LNCAP (cell line): Measurements from ENCODE around the gene PTPRK.

Experiments
- TF ChIP-seq, protein P1 (sequence below): fragments of 450-650 bp; IDR thresholded peaks from 2 replicates; pipeline ENCODE4 v1.5.1; 2017; ENCODE audit warnings: mild to moderate bottlenecking

The PTPRK gene

DNA sequence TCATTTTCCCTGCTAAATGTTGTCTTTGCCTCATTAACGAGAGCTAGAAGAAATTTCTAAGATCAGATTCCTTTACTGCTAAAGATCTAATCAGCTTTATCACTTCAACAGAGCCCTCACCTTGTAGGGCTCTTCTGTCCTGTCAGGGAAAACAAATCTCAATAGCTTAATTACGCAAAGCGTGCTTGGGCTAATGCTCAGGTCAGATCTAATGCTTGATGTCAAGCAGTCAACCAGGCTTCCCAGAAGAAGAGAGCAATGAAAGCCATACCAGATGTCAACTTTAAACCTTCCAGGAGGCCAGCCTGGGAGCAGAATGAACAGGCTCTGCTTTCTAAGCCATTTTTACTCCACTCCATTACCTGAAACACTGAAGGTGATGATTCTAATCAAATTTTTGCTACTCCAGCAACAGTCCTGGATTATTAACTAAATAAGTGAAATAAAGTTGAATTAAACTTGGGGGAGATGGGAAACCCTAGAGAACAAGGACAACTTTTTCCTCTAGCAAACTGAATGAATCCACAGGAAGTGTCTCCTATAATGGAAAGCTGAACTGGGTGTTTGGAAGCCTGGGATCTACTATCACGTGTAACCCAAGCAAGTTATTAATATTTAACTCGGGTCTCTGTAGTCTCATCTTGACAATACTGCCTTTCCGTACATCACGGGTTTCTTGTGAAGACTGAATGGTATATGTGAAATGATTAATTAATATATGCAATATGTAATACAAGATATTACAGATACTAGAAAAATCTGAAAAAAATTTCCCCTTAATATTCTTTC lies 273.7 kb downstream of the PTPRK start:
- TF ChIP-seq, protein P1, sequence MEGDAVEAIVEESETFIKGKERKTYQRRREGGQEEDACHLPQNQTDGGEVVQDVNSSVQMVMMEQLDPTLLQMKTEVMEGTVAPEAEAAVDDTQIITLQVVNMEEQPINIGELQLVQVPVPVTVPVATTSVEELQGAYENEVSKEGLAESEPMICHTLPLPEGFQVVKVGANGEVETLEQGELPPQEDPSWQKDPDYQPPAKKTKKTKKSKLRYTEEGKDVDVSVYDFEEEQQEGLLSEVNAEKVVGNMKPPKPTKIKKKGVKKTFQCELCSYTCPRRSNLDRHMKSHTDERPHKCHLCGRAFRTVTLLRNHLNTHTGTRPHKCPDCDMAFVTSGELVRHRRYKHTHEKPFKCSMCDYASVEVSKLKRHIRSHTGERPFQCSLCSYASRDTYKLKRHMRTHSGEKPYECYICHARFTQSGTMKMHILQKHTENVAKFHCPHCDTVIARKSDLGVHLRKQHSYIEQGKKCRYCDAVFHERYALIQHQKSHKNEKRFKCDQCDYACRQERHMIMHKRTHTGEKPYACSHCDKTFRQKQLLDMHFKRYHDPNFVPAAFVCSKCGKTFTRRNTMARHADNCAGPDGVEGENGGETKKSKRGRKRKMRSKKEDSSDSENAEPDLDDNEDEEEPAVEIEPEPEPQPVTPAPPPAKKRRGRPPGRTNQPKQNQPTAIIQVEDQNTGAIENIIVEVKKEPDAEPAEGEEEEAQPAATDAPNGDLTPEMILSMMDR: no peak

DNA sequence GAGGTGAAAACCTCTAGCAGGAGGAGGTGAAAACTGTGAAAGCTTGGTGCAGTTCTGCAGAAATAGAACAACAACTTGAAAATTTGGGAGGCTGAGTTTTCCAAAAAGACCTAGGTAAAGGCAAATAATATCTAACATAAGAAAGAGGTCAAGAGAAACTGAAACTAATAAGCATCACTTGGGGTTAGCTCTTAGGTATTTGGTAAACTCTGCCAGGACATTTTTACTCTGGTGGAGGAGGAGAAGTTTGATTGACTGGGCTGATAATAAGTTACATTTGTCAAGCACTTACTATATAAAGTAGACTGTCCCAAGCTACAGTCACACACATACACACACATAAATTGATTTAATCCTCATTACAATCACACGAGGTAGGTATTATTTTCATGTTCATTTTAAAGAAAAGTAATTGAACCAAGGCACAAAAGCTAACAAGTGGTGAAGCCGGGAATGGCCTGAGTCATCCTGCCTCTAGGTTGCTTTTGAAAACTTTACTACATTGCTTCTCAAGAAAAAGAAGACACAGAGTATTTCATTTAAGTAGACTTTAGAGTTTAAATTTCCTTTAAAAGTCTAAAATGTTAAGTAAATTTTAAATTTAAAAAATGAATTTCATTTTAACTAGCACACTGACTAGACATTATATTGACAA lies 275.5 kb downstream of the PTPRK start:
- TF ChIP-seq, protein P1: no peak

- TF ChIP-seq, protein P1: no peak
Measured at GRCh38 chr6:128242765-128243403, 277.5 kb downstream of the PTPRK start.

- TF ChIP-seq, protein P1: no peak
Measured at GRCh38 chr6:128241216-128241615, 279.2 kb downstream of the PTPRK start.

DNA sequence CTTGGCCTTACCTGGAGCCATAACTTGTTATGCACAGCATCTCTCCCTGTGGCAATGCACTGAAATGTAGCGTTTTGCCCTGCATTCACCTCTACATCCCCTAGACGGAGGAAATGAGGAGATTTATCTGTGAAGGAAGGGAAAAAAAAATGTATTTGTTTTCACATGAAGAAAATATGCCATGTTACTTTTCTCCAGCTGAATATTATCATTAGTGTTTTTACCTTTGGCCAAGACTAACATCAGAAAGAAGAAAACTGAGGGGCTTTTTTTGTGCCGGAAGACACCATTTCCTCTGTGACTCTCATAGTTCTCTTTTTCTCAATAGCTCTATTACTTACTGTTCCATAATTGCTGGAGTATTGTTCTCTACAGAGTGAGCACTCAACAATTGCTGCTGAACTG lies 280.4 kb downstream of the PTPRK start:
- TF ChIP-seq, protein P1: no peak

- TF ChIP-seq, protein P1: no peak
Measured at GRCh38 chr6:128239146-128239545, 281.3 kb downstream of the PTPRK start.

DNA sequence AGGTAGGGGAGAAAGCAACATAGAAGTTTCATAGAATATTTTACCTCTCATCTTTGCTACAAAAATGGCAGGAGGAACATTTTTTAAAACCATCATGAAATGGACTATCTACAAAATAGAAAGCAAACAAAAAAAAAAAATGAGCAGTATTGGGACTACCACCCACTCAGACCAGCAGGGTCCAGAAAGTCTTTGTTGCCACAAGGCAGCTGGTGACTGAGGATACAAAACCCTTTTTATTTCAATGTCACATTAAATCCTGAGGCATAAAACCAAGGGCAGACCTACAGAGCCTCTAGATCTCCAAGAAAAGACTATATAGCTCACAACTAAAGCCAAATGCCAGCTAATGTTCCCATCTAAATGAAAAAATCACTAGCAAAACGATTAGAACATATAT lies 282.2 kb downstream of the PTPRK start:
- TF ChIP-seq, protein P1: no peak
